Measurements from ENCODE around the gene COL27A1.

The COL27A1 gene

GRCh38 chr9:114206221-114206789 is 51.0 kb downstream of the COL27A1 start:
- no peak for DNase-seq (ENCODE audit: low read depth in 2 of 2)

GRCh38 chr9:114207034-114207810 is 51.9 kb downstream of the COL27A1 start:
- no peak for DNase-seq (ENCODE audit: low read depth in 2 of 2)

GRCh38 chr9:114207845-114208244 is 52.5 kb downstream of the COL27A1 start:
- DNase-seq (ENCODE audit: low read depth in 2 of 2) = no peak

- no peak for DNase-seq (ENCODE audit: low read depth in 2 of 2)
These were observed 53.8 kb downstream of the COL27A1 start for GRCh38 chr9:114209151-114209550.

GRCh38 chr9:114210136-114210535 is 54.8 kb downstream of the COL27A1 start:
- DNase-seq (ENCODE audit: low read depth in 2 of 2) = no peak

GRCh38 chr9:114210691-114211276 is 55.4 kb downstream of the COL27A1 start:
- DNase-seq (ENCODE audit: low read depth in 2 of 2) = no peak

GRCh38 chr9:114212826-114213225 is 57.5 kb downstream of the COL27A1 start:
- no peak for DNase-seq (ENCODE audit: low read depth in 2 of 2)

- no peak for DNase-seq (ENCODE audit: low read depth in 2 of 2)
These were observed 58.2 kb downstream of the COL27A1 start for GRCh38 chr9:114213566-114213965.

- DNase-seq (ENCODE audit: low read depth in 2 of 2) = no peak
These were observed 58.8 kb downstream of the COL27A1 start for GRCh38 chr9:114214181-114214580.

GRCh38 chr9:114214686-114215414 is 59.5 kb downstream of the COL27A1 start:
- DNase-seq (ENCODE audit: low read depth in 2 of 2) = no peak

GRCh38 chr9:114216081-114216480 is 60.7 kb downstream of the COL27A1 start:
- DNase-seq (ENCODE audit: low read depth in 2 of 2) = no peak

GRCh38 chr9:114216976-114217375 is 61.6 kb downstream of the COL27A1 start:
- DNase-seq (ENCODE audit: low read depth in 2 of 2) = no peak

GRCh38 chr9:114218264-114219120 is 63.2 kb downstream of the COL27A1 start:
- DNase-seq (ENCODE audit: low read depth in 2 of 2) = no peak

- DNase-seq (ENCODE audit: low read depth in 2 of 2) = no peak
These were observed 64.8 kb downstream of the COL27A1 start for GRCh38 chr9:114220061-114220541.

GRCh38 chr9:114221706-114222465 is 66.5 kb downstream of the COL27A1 start:
- DNase-seq (ENCODE audit: low read depth in 2 of 2) = no peak

GRCh38 chr9:114223564-114224246 is 68.4 kb downstream of the COL27A1 start:
- no peak for DNase-seq (ENCODE audit: low read depth in 2 of 2)

- no peak for DNase-seq (ENCODE audit: low read depth in 2 of 2)
These were observed 68.9 kb downstream of the COL27A1 start for GRCh38 chr9:114224247-114224610.

- no peak for DNase-seq (ENCODE audit: low read depth in 2 of 2)
These were observed 70.3 kb downstream of the COL27A1 start for GRCh38 chr9:114225561-114226212.

GRCh38 chr9:114226246-114227055 is 71.1 kb downstream of the COL27A1 start:
- DNase-seq (ENCODE audit: low read depth in 2 of 2) = no peak
